RWPE2 (cell line): ENCODE measurements around the gene LYST.

Source experiments
- ATAC-seq: fragments of 200-7000 bp; cut with Tn5 transposase; 3 replicates; pipeline ENCODE4 v1.9.1; 2021; ENCODE audit warnings: low read depth
- DNase-seq: peaks from one replicate; pipeline ENCODE4 v3.0.0-alpha.2; 2020; ENCODE audit warnings: low spot score
- H3K27ac ChIP-seq: fragments of 450-650 bp; 2 replicates; pipeline ENCODE4 v1.5.1; 2017; ENCODE audit warnings: mild to moderate bottlenecking; ENCODE audit not compliant: poor library complexity, severe bottlenecking
- H3K27me3 ChIP-seq: fragments of 250-450 bp; sonication (Bioruptor Pico); 2 replicates; pipeline ENCODE4 v1.5.1; 2021; ENCODE audit warnings: mild to moderate bottlenecking, moderate library complexity; ENCODE audit not compliant: insufficient read depth, poor library complexity, severe bottlenecking
- H3K36me3 ChIP-seq: fragments of 250-450 bp; sonication (Bioruptor Pico); 2 replicates; pipeline ENCODE4 v1.5.1; 2020; ENCODE audit warnings: low read depth, mild to moderate bottlenecking, moderate library complexity
- H3K4me1 ChIP-seq: fragments of 250-450 bp; sonication (Bioruptor Pico); 2 replicates; pipeline ENCODE4 v1.5.1; 2021; ENCODE audit warnings: mild to moderate bottlenecking, moderate library complexity; ENCODE audit not compliant: insufficient read depth, poor library complexity, severe bottlenecking
- H3K4me3 ChIP-seq: fragments of 250-450 bp; sonication (Bioruptor Pico); 2 replicates; pipeline ENCODE4 v1.5.1; 2021; ENCODE audit warnings: mild to moderate bottlenecking, moderate library complexity; ENCODE audit not compliant: severe bottlenecking
- H3K9me3 ChIP-seq: fragments of 250-450 bp; sonication (Bioruptor Pico); 2 replicates; pipeline ENCODE4 v1.5.1; 2021; ENCODE audit warnings: mild to moderate bottlenecking, moderate library complexity; ENCODE audit not compliant: severe bottlenecking
- CTCF ChIP-seq: fragments of 450-650 bp; IDR thresholded peaks from one replicate; pipeline ENCODE4 v1.5.1; 2017; ENCODE audit warnings: mild to moderate bottlenecking, moderate library complexity; ENCODE audit not compliant: poor library complexity, severe bottlenecking

Gene LYST

GRCh38 chr1:235885655-235886262 lies 19.1 kb upstream of the LYST start:
- Histone ChIP-seq H3K36me3 (no peaks in the 10 kb centered on the region), H3K27me3 (no peaks in the 10 kb centered on the region), H3K4me1 (peaks cover 6% of the 10 kb centered on the region), H3K9me3 (no peaks in the 10 kb centered on the region), H3K27ac (no peak overlapping the region), H3K4me3 (no peak overlapping the region)
- no peak for TF ChIP-seq CTCF
- ATAC-seq, result no peak
- DNase-seq, result no peak

- H3K4me1 ChIP-seq, result peaks cover 3% of the 10 kb centered on the region
- H3K4me3 ChIP-seq, result no peak overlapping the region
- no peak for TF ChIP-seq CTCF
Measured at GRCh38 chr1:235883261-235883927, 16.7 kb upstream of the LYST start.

GRCh38 chr1:235882816-235883215 lies 16.1 kb upstream of the LYST start:
- Histone ChIP-seq H3K27me3 (no peaks in the 10 kb centered on the region), H3K27ac (no peak overlapping the region), H3K4me1 (no peaks in the 10 kb centered on the region), H3K36me3 (no peaks in the 10 kb centered on the region), H3K4me3 (no peak overlapping the region), H3K9me3 (no peaks in the 10 kb centered on the region)
- DNase-seq (no peak), ATAC-seq (no peak)
- no peak for TF ChIP-seq CTCF

More at GRCh38 chr1:235883261-235883927, 16.7 kb upstream of the LYST start:
- no peak; the same call in 2 of the 3 replicates for ATAC-seq
- DNase-seq, result no peak
- Histone ChIP-seq H3K36me3 (no peaks in the 10 kb centered on the region), H3K27ac (no peak overlapping the region), H3K27me3 (no peaks in the 10 kb centered on the region), H3K9me3 (no peaks in the 10 kb centered on the region)

- Histone ChIP-seq H3K9me3 (no peaks in the 10 kb centered on the region), H3K27me3 (no peaks in the 10 kb centered on the region), H3K4me1 (no peaks in the 10 kb centered on the region), H3K27ac (no peak overlapping the region), H3K36me3 (no peaks in the 10 kb centered on the region), H3K4me3 (no peak overlapping the region)
- DNase-seq (no peak), ATAC-seq (no peak)
- TF ChIP-seq CTCF, result no peak
Measured at GRCh38 chr1:235881930-235882700, 15.4 kb upstream of the LYST start.
